DOHH2 (cell line): ENCODE results near the gene STPG3.

Experiments used
- H3F3A ChIP-seq: fragments of 200-600 bp; sonication (generic), shearing (Covaris generic); 2 replicates; pipeline ENCODE4 v1.6.0; 2016; ENCODE audit warnings: antibody characterized with exemption, mild to moderate bottlenecking; ENCODE audit not compliant: control insufficient read depth, insufficient read depth
- H3K27ac ChIP-seq: fragments of 200-600 bp; sonication (generic); 2 replicates; pipeline ENCODE4 v1.5.1; 2014; ENCODE audit warnings: low read depth, mild to moderate bottlenecking, low read length, moderate library complexity
- H3K27me3 ChIP-seq: fragments of 200-600 bp; sonication (generic); 2 replicates; pipeline ENCODE4 v1.6.1; 2014; ENCODE audit warnings: mild to moderate bottlenecking, low read length, mixed read lengths; ENCODE audit not compliant: control insufficient read depth
- H3K36me3 ChIP-seq: fragments of 200-600 bp; sonication (generic); 2 replicates; pipeline ENCODE4 v1.6.1; 2014; ENCODE audit warnings: mild to moderate bottlenecking, low read length, moderate library complexity, mixed read lengths; ENCODE audit not compliant: control insufficient read depth
- H3K4me1 ChIP-seq: fragments of 200-600 bp; sonication (generic); 2 replicates; pipeline ENCODE4 v1.6.1; 2014; ENCODE audit warnings: mild to moderate bottlenecking, low read length, mixed read lengths; ENCODE audit not compliant: control insufficient read depth
- H3K4me2 ChIP-seq: fragments of 200-600 bp; sonication (generic); 2 replicates; pipeline ENCODE4 v1.6.0; 2014; ENCODE audit warnings: mild to moderate bottlenecking, low read length, moderate library complexity
- H3K4me3 ChIP-seq: fragments of 200-600 bp; sonication (generic); 2 replicates; pipeline ENCODE4 v1.5.1; 2014; ENCODE audit warnings: mild to moderate bottlenecking, low read length, mixed read lengths
- H3K79me2 ChIP-seq: fragments of 200-600 bp; sonication (generic); 2 replicates; pipeline ENCODE4 v1.6.1; 2014; ENCODE audit warnings: mild to moderate bottlenecking, low read length, mixed read lengths; ENCODE audit not compliant: control insufficient read depth
- H3K9me2 ChIP-seq: fragments of 200-600 bp; sonication (generic); replicated peaks from 2 replicates; pipeline ENCODE4 v1.6.1; 2014; ENCODE audit warnings: mild to moderate bottlenecking, low read length, mixed read lengths; ENCODE audit not compliant: control insufficient read depth
- H3K9me3 ChIP-seq: fragments of 200-600 bp; sonication (generic); 2 replicates; pipeline ENCODE4 v1.6.1; 2014; ENCODE audit warnings: antibody characterized with exemption, low read length, mixed read lengths; ENCODE audit not compliant: control insufficient read depth, insufficient read depth
- H4K20me1 ChIP-seq: fragments of 200-600 bp; sonication (generic); 2 replicates; pipeline ENCODE4 v1.6.0; 2014; ENCODE audit warnings: low read depth, mild to moderate bottlenecking, antibody characterized with exemption, low read length, moderate library complexity; ENCODE audit not compliant: control insufficient read depth, insufficient read depth
- CTCF ChIP-seq: fragments of 200-600 bp; sonication (generic); IDR thresholded peaks from one replicate; pipeline ENCODE4 v1.5.1; 2014; ENCODE audit warnings: antibody characterized with exemption, mild to moderate bottlenecking, low read depth, low read length; ENCODE audit not compliant: poor library complexity, severe bottlenecking
- EZH2phosphoT487 ChIP-seq: fragments of 200-600 bp; sonication (generic); IDR thresholded peaks from 2 replicates; pipeline ENCODE4 v1.6.1; 2017; ENCODE audit warnings: borderline replicate concordance, mild to moderate bottlenecking, antibody characterized with exemption, low read length, moderate library complexity, mixed read lengths

The STPG3 gene

GRCh38 chr9:137262909-137263285 is 11.8 kb downstream of the STPG3 start:
- no peaks in the 10 kb centered on the region for H4K20me1 ChIP-seq
- no peaks in the 10 kb centered on the region for H3K9me2 ChIP-seq
- H3K27me3 ChIP-seq = no peaks in the 10 kb centered on the region
- TF ChIP-seq EZH2phosphoT487 (no peak), CTCF (no peak)
- H3K4me3 ChIP-seq = no peak overlapping the region
- H3K4me2 ChIP-seq = no peak overlapping the region
- no peak overlapping the region for H3K27ac ChIP-seq
- no peaks in the 10 kb centered on the region for H3K9me3 ChIP-seq
- H3F3A ChIP-seq = peaks cover 8% of the 10 kb centered on the region
- H3K79me2 ChIP-seq = peaks cover 32% of the 10 kb centered on the region
- peaks cover 59% of the 10 kb centered on the region for H3K36me3 ChIP-seq
- H3K4me1 ChIP-seq = peaks cover 25% of the 10 kb centered on the region

GRCh38 chr9:137263506-137263905 is 12.4 kb downstream of the STPG3 start:
- Histone ChIP-seq H3K79me2 (peaks cover 31% of the 10 kb centered on the region), H3K27me3 (no peaks in the 10 kb centered on the region), H3K4me3 (no peak overlapping the region), H3K4me1 (peaks cover 28% of the 10 kb centered on the region), H3K27ac (no peak overlapping the region), H3F3A (peaks cover 12% of the 10 kb centered on the region), H4K20me1 (no peaks in the 10 kb centered on the region), H3K9me3 (no peaks in the 10 kb centered on the region), H3K36me3 (peaks cover 55% of the 10 kb centered on the region), H3K4me2 (no peak overlapping the region), H3K9me2 (no peaks in the 10 kb centered on the region)
- no peak for TF ChIP-seq EZH2phosphoT487
- no peak for TF ChIP-seq CTCF

GRCh38 chr9:137264067-137264466 is 13.0 kb downstream of the STPG3 start:
- TF ChIP-seq CTCF (no peak), EZH2phosphoT487 (no peak)
- Histone ChIP-seq H3K27ac (no peak overlapping the region), H3K36me3 (peaks cover 55% of the 10 kb centered on the region), H3K9me2 (no peaks in the 10 kb centered on the region), H3F3A (peaks cover 18% of the 10 kb centered on the region), H3K4me2 (no peak overlapping the region), H3K79me2 (peaks cover 32% of the 10 kb centered on the region), H3K4me1 (peaks cover 33% of the 10 kb centered on the region), H3K4me3 (no peak overlapping the region), H3K27me3 (no peaks in the 10 kb centered on the region), H3K9me3 (no peaks in the 10 kb centered on the region), H4K20me1 (no peaks in the 10 kb centered on the region)
